Embryonic facial prominence (tissue), 1 donor: Measurements from ENCODE around the gene RPE65.
"Not testable (repeated sequence)": the region's sequence is repeated elsewhere in the genome, so short reads cannot be mapped to it uniquely, and the experiment has no call there.

Experiments
- DNase-seq: peaks from one replicate; pipeline ENCODE4 v3.0.0-alpha.2; 2016; ENCODE audit errors: extremely low spot score

RPE65 gene

DNA sequence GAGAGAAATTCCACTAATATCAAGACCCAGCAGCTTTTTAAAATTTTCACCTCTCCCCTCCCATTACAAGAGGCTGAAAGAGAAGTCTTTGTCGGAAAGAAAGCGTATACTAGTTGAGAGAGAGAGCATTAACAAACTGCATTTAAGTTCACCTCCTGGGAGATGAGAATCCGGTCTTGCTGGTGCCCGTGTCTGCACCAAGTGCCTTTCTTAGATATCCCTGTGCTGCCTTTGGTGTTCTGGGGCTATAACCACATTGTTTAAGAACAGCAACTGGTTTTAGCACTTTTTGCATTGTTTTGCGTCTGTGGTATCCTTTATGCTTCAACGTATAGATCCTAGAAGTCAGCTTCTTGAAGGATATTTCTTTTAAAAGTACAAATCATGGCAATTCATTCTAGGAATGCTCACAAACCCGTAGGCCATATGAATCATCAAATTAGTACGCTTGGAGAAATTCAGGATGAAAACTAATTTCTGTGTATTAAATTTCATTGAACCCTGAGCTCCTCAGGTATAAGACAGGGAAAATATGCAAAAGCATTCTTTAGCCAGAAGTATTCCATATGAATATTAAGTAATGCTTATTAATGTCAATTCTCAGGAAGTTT lies 3.4 kb upstream of the RPE65 start:
- no peak for DNase-seq

DNA sequence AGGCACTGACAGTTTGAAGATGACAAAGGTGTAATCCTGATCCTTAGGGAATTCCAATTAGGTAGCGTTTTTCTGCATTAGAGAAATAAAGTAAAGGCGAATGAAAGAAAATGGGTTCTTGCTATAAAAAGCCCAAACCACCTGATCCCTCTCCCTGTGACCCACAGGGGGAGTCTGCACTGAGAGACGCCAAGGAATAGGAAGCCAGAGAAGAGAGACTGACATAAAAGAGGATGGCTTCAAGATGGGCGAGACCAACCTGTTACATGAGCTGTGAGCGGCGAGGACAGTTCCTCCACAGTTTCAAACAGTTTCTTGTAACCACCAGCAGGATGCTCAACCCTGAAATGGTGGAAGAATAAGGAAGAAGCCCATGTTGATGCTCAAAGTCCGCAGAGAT lies 1.4 kb downstream of the RPE65 start:
- no peak for DNase-seq

GRCh38 chr1:68445709-68446108 lies 4.0 kb downstream of the RPE65 start:
- DNase-seq = no peak

GRCh38 chr1:68442822-68443556 lies 6.8 kb downstream of the RPE65 start:
- DNase-seq = no peak

GRCh38 chr1:68442006-68442405 lies 7.7 kb downstream of the RPE65 start:
- no peak for DNase-seq

DNA sequence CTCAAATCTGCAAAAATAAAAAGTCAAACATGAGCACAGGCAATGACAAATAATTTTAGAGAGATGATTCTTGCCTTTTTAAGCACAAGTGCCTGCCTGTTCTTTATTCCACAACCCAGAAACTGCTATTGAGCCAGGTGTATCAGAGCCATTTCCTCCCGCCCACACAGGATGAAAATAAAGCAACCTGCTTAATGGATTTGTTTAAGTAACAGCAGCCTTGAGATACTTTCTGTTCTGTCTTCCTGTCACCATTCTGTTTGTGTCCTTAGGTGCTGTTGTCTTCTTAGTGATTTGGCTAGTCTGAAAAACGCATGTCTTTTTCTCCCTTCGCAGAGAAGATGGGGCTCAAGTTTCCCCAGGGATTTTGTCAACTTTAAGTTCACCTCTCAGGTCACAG lies 11.4 kb downstream of the RPE65 start:
- no peak for DNase-seq

DNA sequence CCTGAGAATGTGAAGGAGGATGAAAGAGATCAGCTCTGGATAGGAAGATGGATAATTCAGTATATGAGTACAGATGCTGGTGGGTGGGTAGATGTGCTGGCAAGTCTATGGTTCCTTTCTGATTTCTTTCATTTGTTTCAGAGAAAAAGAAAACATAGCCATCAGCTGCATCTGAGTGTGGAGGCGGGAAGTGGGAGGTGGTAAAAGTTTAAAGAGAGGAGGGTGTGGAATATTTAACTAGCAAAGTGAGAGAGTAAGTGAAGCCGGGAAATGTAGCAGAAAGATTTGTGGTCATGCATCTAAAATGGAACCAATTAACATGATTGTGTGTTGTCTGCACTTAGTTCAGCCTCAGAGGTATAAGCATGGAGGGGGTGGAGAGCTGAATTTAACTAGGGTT lies 16.4 kb downstream of the RPE65 start:
- DNase-seq = no peak

DNA sequence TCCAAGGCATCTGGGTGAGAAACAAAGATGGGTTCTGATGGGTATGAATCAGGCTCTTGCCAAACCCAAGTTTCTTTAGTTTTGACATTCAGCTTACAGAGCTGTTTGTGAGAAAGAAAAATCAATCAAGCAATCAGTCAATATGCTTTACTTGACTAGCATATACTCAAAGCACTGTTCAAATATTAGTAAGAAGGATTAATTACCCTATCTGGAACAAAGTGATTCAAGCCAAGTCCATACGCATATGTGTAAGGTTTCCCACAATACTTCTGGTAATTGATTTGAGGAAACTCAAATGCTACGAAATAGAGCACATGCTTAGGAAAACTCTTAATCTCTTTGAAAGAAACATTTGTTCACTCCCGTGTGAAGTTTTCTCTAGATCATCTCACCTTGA lies 18.7 kb downstream of the RPE65 start:
- DNase-seq = no peak

DNA sequence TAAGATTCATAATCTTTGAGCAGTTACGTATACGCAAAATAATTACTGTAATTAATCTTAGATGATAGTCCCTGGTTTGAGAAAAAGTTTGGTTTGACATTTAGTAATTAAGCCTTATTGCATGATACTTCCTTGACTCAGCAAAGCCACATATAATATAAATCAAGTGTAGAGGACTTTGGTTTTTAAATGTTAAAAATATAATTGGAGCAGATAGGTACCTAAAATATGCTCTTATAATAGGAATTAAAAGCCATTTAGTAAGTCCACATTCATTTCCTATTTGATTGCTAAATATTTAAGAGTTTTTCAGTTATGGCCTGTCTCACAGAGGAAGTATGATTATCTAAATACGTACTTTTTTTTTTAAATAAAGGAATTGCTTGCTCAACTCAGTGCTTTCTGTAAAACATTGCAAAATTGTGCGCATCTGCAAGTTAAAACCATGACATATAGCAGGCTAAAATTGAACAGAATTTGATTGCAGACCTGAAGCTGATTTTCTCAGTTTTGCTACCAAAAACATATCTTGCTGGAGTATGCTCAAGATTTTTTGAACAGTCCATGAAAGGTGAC lies 20.4 kb downstream of the RPE65 start:
- DNase-seq = no peak

- no peak for DNase-seq
Observed at GRCh38 chr1:68426594-68426993, 23.2 kb downstream of the RPE65 start.

DNA sequence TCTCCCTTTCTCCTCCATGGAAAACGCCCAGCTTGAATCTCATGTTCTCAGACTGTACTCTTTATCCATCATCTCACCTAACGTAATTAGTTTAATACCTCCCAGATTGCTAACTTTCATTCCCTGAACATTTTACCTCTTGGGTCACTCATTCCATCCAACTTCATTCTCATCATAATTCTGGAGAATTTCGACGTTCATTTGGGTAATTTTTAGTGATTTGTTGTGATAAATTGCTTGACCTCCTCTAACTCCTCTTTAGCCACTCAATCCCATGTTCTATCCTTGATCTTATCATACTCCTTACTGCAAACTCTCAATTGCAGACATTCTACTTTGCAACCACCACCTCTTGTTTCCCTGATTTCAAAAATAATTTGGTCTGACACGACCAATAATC lies 28.4 kb downstream of the RPE65 start:
- no peak for DNase-seq

- DNase-seq = no peak
Observed at GRCh38 chr1:68409426-68409825, 40.3 kb downstream of the RPE65 start.

- DNase-seq = no peak
Observed at GRCh38 chr1:68401506-68401905, 48.2 kb downstream of the RPE65 start.

GRCh38 chr1:68395575-68395974 lies 54.2 kb downstream of the RPE65 start:
- not testable (repeated sequence) for DNase-seq

DNA sequence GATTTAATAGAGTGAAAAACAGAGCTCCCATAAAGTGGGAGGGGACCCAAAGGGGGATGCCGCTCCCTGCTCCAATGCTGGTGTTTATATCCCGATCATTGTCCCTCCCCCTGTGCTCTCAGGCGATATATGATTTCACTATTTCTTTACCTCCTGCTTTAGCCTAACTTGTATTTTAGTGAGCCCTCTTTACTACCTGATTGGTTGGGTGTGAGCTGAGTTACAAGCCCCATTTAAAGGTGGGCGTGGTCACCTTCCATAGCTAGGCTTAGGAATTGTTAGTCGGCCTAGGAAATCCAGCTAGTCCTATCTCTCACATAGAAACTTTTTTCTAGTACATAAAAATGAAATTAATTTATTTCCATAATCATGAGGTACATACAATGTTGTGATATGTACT lies 57.3 kb downstream of the RPE65 start:
- DNase-seq = not testable (repeated sequence)

- not testable (repeated sequence) for DNase-seq
Observed at GRCh38 chr1:68385798-68386524, 63.8 kb downstream of the RPE65 start.

- DNase-seq = no peak
Observed at GRCh38 chr1:68384872-68385411, 64.8 kb downstream of the RPE65 start.

GRCh38 chr1:68384321-68384813 lies 65.4 kb downstream of the RPE65 start:
- no peak for DNase-seq

DNA sequence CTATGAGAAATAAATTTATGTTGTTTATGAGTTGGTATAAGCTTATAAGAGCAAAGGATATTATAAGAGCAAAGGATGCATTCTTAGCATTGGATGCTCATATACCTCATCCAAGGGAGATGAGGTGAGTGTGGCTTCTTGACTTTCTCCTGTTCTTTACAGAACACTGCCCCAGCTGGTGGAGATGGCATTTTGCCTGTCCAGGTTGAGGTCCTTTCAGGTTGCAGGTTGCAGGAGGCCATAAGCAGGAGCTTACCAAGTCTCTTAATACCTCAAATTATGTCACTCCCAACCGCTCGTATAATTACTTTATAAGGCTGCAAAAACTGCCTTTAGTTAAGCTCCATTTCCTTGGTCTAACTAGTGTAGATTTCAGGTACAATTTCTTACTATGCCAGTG lies 66.7 kb downstream of the RPE65 start:
- DNase-seq = no peak

- no peak for DNase-seq
Observed at GRCh38 chr1:68379085-68379478, 70.7 kb downstream of the RPE65 start.
